ENCODE measurements around the gene XRCC3. TPM values are rescaled to one million over a fixed set of nuclear protein-coding genes. Genes with fewer than 3 reads are reported as not detected.

The XRCC3 gene
- total and polyA plus RNA-seq, 12 donors, result 1.0 to 4.4 (median 3.0) TPM

GRCh38 chr14:103685276-103686211 lies 29.7 kb downstream of the XRCC3 start:
- intact Hi-C loops (cut with DNase I), result loop anchor here in 3 of 10 donors (2.0 to 10.0 kb wide), 3 partner anchors 57 to 121 kb away; partner anchors contain the start of genes BAG5 (in 1 of the 3), COA8 (in 1 of the 3) and KLC1 (in 1 of the 3)
- no peak for TF ChIP-seq CTCF (IDR thresholded peaks at IDR 0.05)
- DNase-seq, result no peak
- ATAC-seq, result peak in 1 of 8 donors; percentile 17
- 84 to 86% methylated on average over 23 of the region's 23 CpGs for WGBS, 2 donors
- Histone ChIP-seq H3K36me3 (peaks cover 0 to 99% (median 68%) of the 10 kb centered on the region in 9 donors), H3K27ac (no peak overlapping the region), H3K9me3 (no peaks in the 10 kb centered on the region), H3K27me3 (no peaks in the 10 kb centered on the region), H3K4me3 (no peak overlapping the region), H3K4me1 (peaks cover 0 to 73% (median 34%) of the 10 kb centered on the region in 9 donors)

GRCh38 chr14:103684871-103685270 lies 30.4 kb downstream of the XRCC3 start:
- 87 to 88% methylated on average over 15 of the region's 15 CpGs for WGBS, 2 donors
- ATAC-seq (no peak), DNase-seq (no peak)
- H3K27ac ChIP-seq, result no peak overlapping the region
- H3K9me3 ChIP-seq, result no peaks in the 10 kb centered on the region
- intact Hi-C loops (cut with DNase I), result loop anchor here in 3 of 10 donors (2.0 to 10.0 kb wide), 3 partner anchors 56 to 120 kb away; partner anchors contain the start of genes BAG5 (in 1 of the 3), COA8 (in 1 of the 3) and KLC1 (in 1 of the 3)
- no peak for TF ChIP-seq CTCF (IDR thresholded peaks at IDR 0.05)
- no peak overlapping the region for H3K4me3 ChIP-seq
- H3K36me3 ChIP-seq, result peaks cover 0 to 99% (median 75%) of the 10 kb centered on the region in 9 donors
- no peaks in the 10 kb centered on the region for H3K27me3 ChIP-seq
- H3K4me1 ChIP-seq, result peaks cover 0 to 75% (median 27%) of the 10 kb centered on the region in 9 donors

- no peak for TF ChIP-seq CTCF (IDR thresholded peaks at IDR 0.05)
- Histone ChIP-seq H3K4me3 (no peak overlapping the region), H3K4me1 (peaks cover 0 to 75% (median 28%) of the 10 kb centered on the region in 9 donors), H3K9me3 (no peaks in the 10 kb centered on the region), H3K36me3 (peaks cover 0 to 100% (median 77%) of the 10 kb centered on the region in 9 donors), H3K27ac (peak overlapping the region in 2 of 10 donors; percentile 6 to 48), H3K27me3 (no peaks in the 10 kb centered on the region)
- 67 to 72% methylated on average over 6 of the region's 6 CpGs for WGBS, 2 donors
- ATAC-seq, result peak in 6 of 8 donors; percentile 15 to 56 (median 46)
- DNase-seq, result no peak
- intact Hi-C loops (cut with DNase I), result loop anchor here in 3 of 10 donors (2.0 to 10.0 kb wide), 3 partner anchors 56 to 120 kb away; partner anchors contain the start of genes BAG5 (in 1 of the 3), COA8 (in 1 of the 3) and KLC1 (in 1 of the 3)
These were observed 30.8 kb downstream of the XRCC3 start for GRCh38 chr14:103684471-103684870.

GRCh38 chr14:103683139-103683538 lies 32.1 kb downstream of the XRCC3 start:
- 72 to 74% methylated on average over 15 of the region's 15 CpGs for WGBS, 2 donors
- no peak overlapping the region for H3K4me3 ChIP-seq
- H3K27me3 ChIP-seq, result no peaks in the 10 kb centered on the region
- no peak for TF ChIP-seq CTCF (IDR thresholded peaks at IDR 0.05)
- H3K4me1 ChIP-seq, result peaks cover 0 to 75% (median 28%) of the 10 kb centered on the region in 9 donors
- peaks cover 0 to 100% (median 83%) of the 10 kb centered on the region in 9 donors for H3K36me3 ChIP-seq
- peak in 1 of 8 donors; percentile 16 for ATAC-seq
- no peak overlapping the region for H3K27ac ChIP-seq
- intact Hi-C loops (cut with DNase I), result loop anchor here in 2 of 10 donors (10.0 kb wide), 2 partner anchors 108 to 118 kb away; partner anchors contain the start of genes BAG5 (in 1 of the 2) and COA8 (in 1 of the 2)
- H3K9me3 ChIP-seq, result no peaks in the 10 kb centered on the region
- no peak for DNase-seq
